GM19240 (cell line): ENCODE data around the gene SREBF1.

Source experiments
- DNase-seq: peaks from one replicate; pipeline ENCODE4 v3.0.0; 2011; ENCODE audit warnings: low spot score; ENCODE audit not compliant: insufficient read length

SREBF1 gene

DNA sequence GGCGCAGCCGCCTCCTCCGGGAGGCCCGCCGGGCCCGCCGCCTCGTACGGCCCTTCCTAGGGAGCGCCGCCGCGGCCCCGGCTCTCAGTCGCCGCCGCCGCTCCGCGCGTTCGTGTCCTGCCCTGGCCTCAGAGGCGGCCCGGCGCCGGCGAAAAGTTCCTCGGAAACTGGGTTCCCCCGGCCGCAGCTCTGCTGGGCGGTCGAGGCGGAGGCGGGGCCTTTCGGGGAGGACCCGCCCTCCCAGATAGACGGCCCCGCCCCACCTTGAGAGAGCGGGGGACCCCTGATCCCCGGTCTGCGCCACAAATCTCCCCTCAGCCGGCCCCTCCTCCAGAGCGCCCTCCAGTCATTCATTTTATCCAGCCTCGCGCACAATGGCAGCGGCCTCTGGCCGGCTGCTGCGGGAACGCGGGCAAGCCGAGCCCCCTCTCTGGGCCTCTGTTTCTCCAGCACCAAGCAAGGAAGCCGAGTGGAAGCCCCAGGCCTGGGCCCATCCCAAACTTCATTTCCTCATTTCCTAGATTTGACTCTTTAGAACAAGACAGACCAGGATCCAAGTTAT lies at the start of gene SREBF1:
SREBF1 (minus strand) TSS at position 169 of the 562 bp plus-strand sequence. CDS start 169 bp downstream, outside the sequence.
- no peak for DNase-seq

DNA sequence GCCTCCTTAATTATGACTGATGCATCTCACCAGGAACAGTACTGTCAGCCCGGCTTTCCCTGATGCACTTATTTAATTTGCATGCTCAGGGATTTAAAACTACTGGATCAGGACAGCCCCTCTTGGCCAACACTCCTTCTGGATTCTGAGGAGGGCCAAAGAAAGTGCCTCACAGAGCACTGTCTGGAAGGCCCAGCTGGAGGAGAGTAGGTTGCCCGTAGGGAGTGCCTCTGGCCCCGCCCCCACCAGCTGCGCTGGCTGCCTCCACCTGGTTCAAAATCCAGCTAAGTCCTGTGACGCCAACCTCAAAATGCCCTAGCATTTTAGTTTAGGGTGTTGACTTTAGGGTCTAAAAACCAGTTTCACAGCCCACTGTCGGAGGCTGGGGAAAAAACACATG lies 49.4 kb upstream of the SREBF1 start:
- DNase-seq, result no peak

DNA sequence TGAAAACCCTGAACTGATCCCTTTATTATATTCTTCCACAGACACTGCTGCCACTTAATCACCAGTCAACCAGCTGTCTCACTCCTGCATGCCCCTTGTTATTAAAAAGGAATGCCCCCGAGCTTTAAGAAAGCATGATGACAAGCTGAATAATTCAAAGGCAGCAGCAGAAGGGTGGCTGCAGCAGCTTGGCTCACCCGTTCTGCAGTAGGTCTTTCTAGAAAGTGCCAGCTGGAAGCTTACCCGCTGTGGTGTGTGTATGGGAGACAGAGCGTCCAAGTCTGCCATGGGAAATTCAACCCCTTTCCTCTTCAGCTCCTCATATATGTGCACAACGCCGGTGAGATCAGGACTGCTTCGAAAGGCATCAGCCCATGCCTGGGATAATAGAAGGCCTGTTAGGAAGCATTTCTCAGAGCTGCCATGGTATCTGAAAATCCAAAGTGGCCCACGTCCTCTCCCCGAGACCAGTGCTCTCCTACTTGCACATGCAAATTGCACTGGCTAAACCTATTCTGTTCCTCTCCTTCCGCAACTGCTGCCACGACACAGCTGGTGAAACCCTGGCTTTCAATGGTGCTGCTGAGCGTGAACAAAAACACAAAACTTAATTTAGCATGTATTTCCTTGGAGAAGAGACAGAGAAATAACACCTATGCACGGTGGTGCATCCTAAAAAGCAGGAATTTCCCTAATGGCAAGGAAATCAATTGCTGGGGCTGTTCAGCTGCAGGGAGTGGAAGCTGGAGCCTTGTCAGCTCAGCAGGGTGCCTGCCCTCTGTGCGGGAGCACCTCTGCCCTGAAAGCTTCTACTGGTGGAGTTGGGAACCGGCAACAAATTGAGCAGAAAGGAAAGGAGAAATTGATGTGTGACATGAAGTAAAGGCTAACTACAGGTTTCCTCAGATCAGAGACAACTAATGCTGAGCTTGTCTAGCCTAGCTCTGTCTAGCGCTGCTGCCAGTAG lies 47.9 kb upstream of the SREBF1 start:
- DNase-seq, result no peak

DNA sequence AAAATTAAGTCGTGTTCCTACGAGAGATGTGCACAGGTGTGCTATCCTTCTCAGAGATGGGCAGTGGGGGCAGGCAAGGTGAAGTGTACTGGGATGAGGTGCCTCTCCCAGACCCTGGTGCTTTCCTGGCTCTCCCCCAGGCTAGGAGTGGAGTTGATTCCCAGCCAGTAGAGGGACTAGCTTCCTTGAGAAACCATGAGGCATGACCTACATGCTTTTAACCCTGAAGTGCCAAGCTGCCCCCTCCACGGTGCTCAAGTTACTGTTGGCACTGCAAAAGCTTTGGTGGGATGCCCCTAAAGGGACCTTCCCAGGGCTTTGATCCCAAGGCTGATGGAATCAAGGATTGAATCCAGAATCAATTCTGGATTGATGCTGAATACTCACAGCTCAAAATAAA lies 47.0 kb upstream of the SREBF1 start:
- no peak for DNase-seq

DNA sequence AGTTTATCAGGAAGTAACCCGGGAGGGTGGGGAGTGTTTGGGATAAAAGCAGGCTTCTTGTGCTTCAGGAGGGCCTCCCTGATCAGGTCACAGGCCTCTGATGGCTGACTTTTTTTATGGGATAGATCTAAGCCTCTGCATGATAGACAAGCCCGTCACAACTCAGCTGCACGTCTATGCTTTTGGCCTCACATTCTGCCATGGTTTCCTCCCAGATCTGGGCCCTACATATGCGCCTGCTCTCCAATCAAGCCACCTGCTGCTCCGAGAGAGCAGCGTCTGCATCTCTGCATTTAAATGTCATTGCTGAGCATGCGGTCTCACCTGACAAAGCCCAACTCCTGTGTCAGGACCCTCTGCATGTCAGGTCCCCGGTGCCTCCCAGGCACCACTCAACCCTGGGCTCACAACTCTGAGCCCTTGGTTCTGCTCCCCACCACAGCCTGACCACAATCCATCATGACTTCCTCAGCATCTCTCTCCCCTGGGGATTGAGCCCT lies 45.3 kb upstream of the SREBF1 start:
- DNase-seq, result no peak

DNA sequence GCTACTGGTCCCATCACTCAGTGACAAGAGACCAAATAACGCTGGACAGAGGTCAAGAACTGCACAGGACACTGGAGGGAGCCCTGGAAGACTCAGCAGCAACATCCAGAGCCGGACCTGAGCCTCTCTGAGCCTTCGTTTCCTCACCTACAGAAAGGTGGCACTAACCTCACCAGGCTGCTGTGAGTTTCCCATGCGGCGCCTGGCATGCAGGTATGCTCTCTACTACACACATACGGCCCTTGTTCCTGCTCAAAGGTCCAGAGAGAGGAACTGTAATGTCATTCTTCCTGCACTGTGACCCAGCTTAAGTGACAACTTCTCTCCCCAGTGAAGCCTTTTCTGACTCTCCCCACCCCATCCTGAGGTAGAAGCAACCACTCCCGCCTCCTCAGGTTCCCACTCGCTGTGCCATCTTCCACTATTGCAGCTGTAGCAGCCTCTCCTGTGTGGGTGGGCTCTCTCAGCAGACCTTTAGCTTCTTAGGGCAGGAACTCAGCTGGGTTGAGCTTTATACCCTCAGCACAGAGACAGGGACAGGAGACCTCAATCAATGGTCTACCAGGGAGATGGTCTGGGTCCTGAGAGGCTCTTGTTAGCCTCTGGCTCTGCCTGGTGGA lies 43.9 kb upstream of the SREBF1 start:
- no peak for DNase-seq

DNA sequence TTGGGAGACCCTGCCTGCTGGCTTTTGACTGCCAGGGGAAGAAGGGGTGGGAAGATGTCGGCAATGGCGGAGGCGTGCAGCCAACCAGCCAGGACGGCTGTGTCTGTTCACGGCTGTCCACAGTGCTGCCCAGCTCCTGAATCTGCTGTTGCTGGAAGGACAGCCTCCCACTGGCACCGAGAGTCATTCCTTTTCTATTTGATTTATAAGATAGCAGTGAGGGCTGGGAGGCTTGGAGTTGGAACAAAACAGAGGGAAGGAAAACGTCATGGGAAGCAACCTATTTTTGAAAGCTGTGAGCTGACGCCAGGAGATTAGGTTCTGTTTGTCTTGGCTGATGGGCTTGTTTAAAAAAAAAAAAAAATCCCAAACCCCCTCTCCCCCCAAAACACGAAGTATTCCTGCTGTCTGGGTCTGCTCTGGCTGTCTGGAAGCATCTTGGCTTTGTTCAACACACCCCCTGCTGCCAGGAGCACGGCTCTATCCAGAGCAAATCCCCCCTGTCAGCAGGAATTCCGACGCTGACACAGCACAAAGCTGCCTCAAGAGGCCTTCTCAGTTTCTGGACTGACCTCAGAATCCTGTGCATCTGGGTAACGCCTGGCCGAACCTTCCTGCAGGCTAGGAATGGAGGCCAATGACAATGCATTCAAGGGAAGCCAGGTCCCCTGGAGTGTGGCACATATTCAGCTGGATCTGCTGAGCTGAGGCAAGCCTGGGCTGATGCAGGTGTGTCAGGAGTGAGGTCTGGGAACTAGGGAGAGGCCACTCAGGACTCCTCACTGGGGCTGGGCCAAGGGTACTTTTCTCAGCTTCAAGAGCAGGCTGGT lies 41.0 kb upstream of the SREBF1 start:
- DNase-seq, result no peak

DNA sequence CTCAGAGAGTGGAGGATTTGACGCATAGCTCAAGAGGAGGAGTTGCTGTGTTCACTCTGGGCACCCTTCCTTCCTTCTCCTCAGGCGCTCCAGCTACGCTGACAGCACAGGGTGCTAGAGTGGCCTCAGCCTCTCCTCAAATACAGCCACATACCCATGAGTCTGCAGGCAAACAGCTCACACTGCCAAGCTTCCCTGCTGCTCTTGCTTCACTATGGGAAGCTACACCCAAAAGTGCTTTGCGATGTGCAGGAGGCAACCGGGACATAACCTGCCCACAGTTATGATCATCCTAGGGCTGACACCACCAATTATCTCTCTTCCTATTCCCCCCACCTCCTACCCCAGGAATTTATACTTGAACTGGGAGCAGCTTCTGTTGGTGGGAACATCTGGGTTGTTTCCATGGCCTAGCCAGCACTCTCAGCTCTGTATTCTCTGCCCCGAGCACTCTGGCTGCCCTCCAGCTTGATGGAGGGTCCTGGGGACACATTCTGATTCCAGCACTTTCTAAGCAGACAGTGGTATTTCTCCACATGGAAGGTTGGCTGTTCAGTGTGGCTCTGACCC lies 40.3 kb upstream of the SREBF1 start:
- no peak for DNase-seq

DNA sequence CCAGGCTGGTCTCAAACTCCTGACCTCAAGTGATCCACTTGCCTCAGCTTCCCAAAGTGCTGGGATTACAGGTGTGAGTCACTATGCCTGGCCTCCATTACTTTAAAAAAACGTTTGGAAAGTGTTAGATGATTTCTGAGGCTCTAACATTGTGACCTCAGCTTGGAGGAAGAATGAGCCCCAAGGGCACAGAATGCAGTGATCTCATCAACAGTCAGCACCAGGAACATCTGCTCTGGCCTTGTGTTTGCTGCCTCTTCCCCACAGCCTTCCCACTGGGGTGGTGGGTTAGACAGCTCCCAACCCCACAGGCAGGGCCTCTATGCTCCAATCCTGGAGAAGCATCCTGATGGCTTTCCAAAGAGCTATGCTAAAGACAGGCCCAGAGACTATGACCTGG lies 37.7 kb upstream of the SREBF1 start:
- DNase-seq, result no peak

DNA sequence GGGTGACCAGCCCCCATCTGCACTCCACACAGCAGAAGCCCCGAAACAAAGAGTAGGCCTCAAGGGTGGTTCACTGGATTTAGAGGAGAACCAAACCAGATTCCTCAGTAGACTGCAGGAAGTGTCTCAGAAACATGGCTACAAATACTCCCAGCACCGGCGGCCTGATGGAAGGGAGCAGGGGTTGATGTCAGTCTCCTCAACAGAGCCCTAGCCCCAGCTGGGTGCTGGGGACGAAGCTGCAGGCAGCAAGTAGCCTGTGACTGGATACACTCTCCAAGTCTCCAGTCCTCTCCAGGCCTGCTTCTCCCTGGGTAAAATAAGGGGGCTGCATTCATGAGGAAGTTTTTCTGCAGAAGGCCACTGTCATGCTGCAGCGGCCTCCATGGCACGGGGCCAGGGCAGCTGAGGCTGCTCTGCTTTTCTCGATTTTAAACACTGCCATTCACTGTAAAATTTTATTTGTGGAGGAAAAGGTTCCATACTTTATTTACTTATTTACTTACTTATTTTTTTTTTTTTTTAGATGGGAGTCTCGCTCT lies 36.7 kb upstream of the SREBF1 start:
- no peak for DNase-seq

DNA sequence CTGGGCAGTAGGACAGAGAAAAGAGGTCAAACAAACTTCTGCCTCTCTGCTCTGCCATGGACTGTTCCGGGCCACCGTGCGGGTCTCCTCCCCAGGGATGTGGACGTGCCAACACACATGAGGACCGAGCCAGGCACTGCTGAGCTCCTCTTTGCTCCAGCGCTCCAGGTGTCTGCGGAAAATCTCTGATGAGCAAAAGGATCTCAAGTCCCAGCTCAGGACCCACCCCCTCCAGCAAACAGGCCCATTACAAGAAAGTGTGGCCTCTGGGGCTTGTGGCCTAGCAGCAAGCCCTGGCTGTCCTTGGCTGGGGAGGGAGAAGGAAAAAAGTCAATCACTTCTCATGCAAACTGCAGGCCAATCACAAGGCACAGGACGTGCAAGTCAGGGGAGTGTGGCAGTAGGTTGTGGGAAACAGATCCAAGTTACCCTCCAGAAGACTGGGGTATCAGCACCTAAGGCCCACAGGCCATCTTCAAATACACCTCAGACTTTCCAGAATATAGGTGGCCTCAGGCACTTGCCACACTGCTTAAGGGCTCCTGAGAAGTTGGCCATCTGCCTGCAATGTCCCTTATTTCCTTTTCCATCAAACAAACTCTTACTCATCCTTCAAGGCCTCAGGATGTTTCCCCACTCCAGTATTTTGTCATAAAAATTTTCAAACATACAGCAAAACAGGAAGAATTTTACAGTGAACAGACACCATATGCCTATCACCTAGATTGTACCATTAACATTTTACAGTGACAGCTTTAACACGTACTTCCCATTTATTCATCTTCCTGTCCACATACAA lies 36.0 kb upstream of the SREBF1 start:
- DNase-seq, result no peak

DNA sequence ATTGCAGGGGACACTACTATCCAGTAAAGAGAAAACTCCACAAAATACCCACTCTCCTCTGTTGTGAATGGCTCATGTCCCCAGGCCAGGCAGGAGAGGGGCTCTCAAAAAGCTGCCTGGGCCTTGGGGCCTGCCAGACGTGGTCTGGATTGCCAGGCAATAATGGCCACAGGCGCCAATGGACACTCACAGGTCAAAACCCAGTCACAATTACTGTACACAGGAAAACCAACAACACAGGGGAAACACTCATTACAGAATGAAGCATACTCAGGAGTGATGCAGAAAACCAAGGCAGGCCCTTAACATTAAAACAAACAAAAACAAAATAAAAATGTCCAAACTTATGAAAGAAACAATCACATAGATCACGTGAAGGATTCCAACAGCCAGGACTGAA lies 35.1 kb upstream of the SREBF1 start:
- DNase-seq, result no peak

DNA sequence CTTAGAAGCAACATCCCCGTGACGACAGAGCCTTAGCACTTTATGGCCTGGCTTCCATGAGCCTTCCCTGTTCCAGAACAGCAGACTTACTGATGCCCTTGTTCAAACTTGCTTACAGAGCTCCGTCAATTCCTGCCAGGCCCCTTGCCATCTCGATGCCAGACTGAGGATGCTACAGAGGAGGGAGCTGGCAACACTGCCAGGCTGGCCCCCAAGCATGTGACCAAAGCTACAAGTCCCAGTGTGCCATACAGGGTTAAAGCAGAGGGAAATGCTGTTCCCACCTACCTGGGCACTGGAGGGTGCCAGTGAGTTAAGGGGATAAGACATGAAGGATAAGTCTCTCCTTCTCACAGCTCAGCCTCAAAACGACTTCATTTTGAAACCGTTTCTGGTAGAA lies 33.5 kb upstream of the SREBF1 start:
- no peak for DNase-seq

DNA sequence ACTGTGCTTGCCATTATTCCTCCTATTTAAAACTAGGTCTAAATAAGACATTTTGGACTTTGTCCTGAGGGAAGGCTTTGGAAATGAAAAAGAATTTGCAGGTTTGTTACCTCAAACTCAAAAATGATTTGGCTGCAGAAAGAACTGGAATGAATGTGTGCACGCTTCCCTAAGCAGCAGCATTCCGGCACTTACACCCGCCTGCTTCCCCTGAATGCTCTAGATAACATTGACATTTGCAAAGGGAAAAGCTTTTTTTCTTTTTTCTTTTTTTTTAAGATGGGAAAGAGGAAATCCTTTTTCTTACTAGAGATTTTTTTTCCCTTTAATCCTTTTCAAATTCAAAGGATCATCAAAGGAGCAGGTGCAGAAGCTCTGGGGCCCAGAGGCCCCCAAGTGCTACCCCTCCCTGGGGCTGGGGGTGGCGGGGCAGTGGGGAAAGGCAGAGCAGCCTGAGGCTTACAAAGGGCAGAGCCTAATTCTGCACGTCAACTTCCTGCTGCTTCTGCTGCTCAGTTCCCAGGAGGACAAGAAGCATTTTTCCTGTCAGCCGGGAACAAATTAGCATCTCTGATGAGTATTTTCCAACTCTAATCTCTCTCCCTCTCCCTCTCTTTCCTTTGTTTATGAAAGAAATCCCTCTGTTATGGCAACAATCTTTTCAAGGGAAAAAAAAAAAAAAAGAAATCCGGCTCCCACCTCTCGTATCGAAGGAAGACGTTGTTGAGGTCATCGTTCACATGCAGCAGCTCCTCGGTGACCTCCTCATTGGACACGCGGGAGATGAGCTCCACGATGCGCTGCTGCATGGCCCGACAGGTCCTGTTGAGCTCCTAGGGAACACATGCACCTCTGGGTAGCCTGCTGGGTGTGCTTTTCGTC lies 32.1 kb upstream of the SREBF1 start:
- DNase-seq, result no peak

DNA sequence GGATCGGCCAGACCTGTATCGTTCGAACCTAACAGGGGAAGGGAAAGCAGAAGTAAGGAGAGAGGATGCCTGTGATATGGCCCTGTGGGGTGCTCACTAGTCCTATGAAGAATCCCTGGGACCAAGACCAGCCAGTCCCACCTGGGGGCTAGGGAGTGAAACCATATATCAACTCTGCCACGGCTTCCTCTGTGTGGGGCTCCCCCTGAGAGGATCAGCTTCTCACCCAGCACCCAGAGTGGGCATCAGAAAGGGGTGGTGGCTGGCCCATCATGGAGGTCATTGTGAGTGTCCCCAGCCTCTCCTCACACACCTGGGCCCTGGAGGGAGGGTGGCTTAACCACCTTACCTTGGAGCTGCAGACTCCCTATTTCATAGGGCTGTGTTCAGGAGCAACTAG lies 30.1 kb upstream of the SREBF1 start:
- no peak for DNase-seq

DNA sequence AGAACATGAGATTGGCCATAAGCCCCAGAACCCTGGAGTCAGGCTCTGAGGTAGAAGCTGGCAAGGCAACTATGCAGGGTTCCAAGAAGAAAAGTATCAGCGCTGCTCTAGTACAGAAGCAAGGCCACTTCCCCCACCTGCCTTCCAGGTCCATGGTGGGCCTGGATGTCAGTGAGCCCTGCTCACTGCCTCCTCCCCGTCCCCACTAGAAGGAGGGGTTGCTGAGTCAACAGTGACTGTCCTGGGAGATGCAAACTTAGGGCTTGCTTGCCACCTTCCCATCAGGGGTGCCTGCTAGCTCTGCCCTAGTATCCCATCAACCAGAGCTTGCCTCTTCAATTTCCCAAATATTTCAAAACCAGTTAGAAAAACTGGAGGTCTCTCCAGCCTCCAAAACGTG lies 29.6 kb upstream of the SREBF1 start:
- no peak for DNase-seq

DNA sequence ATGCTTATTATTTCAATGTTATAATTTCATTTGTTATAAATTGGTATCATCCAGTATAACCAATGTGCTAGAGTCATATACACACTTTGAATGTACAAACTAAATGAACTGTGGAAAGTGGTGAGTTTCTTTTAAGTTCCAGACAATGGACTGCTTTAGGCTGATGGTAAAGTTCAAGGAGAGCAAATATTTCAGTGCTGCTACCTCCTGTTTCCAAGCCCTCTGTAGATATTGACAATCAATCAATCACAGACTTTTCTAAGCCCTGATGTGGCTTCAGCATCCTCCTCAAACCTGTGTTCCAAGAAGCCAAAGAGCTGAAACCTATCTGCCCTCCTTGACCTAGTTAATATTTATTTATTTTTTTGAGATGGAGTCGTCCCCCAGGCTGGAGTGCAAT lies 28.2 kb upstream of the SREBF1 start:
- DNase-seq, result no peak

DNA sequence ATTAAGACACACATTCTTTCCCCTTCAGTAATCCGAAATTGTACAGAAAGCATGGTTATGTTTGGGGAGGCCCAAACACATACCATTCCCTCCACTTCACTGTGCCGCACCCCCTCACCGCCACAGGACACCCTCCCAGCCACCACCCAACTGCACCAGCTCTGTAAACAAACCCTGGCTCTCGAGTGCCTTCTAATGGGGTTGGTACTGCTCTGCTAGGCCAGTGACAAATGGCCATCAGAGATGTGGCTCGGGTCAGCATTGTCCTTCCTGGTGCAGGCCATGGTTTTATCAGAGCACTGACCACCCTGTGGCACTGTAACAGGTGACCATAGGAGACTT lies 24.0 kb upstream of the SREBF1 start:
- DNase-seq, result no peak
